ENCODE results near the gene RBM5. TPM values are rescaled to one million over a fixed set of nuclear protein-coding genes. Genes with fewer than 3 reads are reported as not detected.

RBM5 gene
- total RNA-seq, 2 donors from 2014 or later: 139 to 308 TPM

DNA sequence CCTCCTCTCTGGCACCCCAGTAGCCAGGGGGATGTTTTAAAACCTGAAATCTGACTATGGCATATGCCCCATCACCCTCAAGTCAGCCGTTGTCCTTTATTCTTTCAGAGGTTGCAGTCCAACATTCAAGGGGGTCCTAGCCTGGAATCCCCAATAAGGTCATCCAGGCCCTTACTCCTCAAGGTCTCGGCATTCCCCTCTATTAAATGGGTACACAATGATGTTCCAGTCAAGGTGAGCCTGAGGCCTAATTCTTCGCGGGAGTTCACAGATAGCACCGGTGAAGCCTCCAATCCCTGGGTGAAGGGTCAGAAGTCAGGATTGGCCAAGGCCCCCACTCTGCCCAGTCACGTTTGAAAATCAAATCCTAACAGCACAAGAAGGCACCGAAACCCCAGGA lies 58.3 kb downstream of the RBM5 start:
- 85 to 87% methylated on average over 5 to 7 of the region's 7 CpGs for WGBS, 2 donors

DNA sequence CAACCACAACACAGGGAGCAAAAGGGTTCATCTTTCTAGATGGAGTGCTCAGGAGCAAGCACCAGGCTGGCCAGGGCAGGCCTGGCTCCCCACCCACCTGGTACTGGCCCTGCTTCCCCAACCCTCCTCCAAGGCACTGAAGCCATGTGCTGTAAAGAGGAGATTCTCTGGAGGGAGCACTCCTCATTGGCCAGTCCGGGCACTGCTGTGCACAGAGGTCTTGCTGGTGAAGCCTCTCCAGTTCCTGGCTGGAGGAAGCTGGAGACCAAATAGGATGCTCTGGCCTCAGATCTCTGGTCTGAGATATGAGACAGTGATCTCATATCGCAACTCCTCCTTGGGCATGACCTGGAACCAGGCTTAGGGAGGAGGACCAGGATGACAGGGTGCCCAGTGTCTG lies 58.7 kb downstream of the RBM5 start:
- Histone ChIP-seq H3K4me1 (peaks cover 5% of the 10 kb centered on the region), H3K36me3 (replicated peaks in 1 of 2; ENCODE audit: insufficient read depth in 1 of 2, low read depth in 2 of 2) (no peaks in the 10 kb centered on the region), H3K4me3 (no peak overlapping the region), H3K27ac (no peak overlapping the region), H3K9me3 (no peaks in the 10 kb centered on the region), H3K27me3 (no peaks in the 10 kb centered on the region)
- DNase-seq: no peak
- no peak for ATAC-seq
- intact Hi-C loops (cut with DNase I): no loop called here
- 88% methylated on average over 2 of the region's 2 CpGs; no CpG with 5 or more reads in 1 of the 2 donors for WGBS, 2 donors
- no peak for TF ChIP-seq POLR2A (IDR thresholded peaks at IDR 0.05)
- TF ChIP-seq CTCF (IDR thresholded peaks at IDR 0.05): no peak

More for the DNA sequence above, 58.3 kb downstream of the RBM5 start:
- Histone ChIP-seq H3K9me3 (no peaks in the 10 kb centered on the region), H3K27ac (no peak overlapping the region), H3K27me3 (no peaks in the 10 kb centered on the region), H3K4me3 (no peak overlapping the region), H3K36me3 (replicated peaks in 1 of 2; ENCODE audit: insufficient read depth in 1 of 2, low read depth in 2 of 2) (no peaks in the 10 kb centered on the region), H3K4me1 (peaks cover 5% of the 10 kb centered on the region)
- TF ChIP-seq CTCF (IDR thresholded peaks at IDR 0.05): no peak
- intact Hi-C loops (cut with DNase I): no loop called here
- no peak for ATAC-seq
- no peak for DNase-seq

DNA sequence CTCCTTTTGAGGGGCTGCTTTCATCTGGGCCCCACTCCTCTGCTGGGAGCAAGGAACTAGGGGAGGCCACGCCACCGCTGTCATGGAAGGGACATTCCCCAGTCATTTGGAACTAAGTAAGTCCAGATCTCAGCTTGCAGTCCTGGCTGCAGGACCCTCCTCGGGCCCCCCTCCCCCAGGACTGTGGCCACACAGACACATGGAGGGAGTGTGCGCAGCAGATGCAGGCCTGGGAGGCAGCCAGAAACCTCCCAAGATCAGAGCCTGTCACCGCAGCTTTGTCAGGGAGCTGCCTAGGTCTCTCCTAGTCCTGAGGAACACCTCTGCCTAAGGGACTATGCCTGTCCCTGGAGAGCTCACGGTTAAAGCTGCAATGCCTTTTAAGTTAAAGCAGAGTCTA lies 59.1 kb downstream of the RBM5 start:
- ATAC-seq: no peak

GRCh38 chr3:50150404-50150750 lies 61.7 kb downstream of the RBM5 start:
- Histone ChIP-seq H3K4me1 (peaks cover 12% of the 10 kb centered on the region), H3K9me3 (no peaks in the 10 kb centered on the region), H3K36me3 (replicated peaks in 1 of 2; ENCODE audit: insufficient read depth in 1 of 2, low read depth in 2 of 2) (no peaks in the 10 kb centered on the region), H3K27ac (no peak overlapping the region), H3K4me3 (no peak overlapping the region), H3K27me3 (no peaks in the 10 kb centered on the region)
- no peak for DNase-seq
- TF ChIP-seq POLR2A (IDR thresholded peaks at IDR 0.05) (no peak), CTCF (IDR thresholded peaks at IDR 0.05) (no peak)
- 100% methylated on average over 1 of the region's 1 CpG for WGBS, 2 donors
- no peak for ATAC-seq
- intact Hi-C loops (cut with DNase I): no loop called here

More for the DNA sequence above, 59.1 kb downstream of the RBM5 start:
- Histone ChIP-seq H3K4me3 (no peak overlapping the region), H3K9me3 (no peaks in the 10 kb centered on the region), H3K36me3 (replicated peaks in 1 of 2; ENCODE audit: insufficient read depth in 1 of 2, low read depth in 2 of 2) (no peaks in the 10 kb centered on the region), H3K27me3 (no peaks in the 10 kb centered on the region), H3K27ac (no peak overlapping the region), H3K4me1 (peaks cover 5% of the 10 kb centered on the region)
- intact Hi-C loops (cut with DNase I): no loop called here
- TF ChIP-seq POLR2A (IDR thresholded peaks at IDR 0.05): no peak
- TF ChIP-seq CTCF (IDR thresholded peaks at IDR 0.05): no peak
- WGBS, 2 donors: 68 to 80% methylated on average over 1 to 6 of the region's 6 CpGs
- DNase-seq: no peak

GRCh38 chr3:50150863-50151686 lies 62.4 kb downstream of the RBM5 start:
- Histone ChIP-seq H3K9me3 (no peaks in the 10 kb centered on the region), H3K27ac (no peak overlapping the region), H3K4me1 (peaks cover 19% of the 10 kb centered on the region), H3K27me3 (no peaks in the 10 kb centered on the region), H3K4me3 (no peak overlapping the region), H3K36me3 (replicated peaks in 1 of 2; ENCODE audit: insufficient read depth in 1 of 2, low read depth in 2 of 2) (no peaks in the 10 kb centered on the region)
- DNase-seq (no peak), ATAC-seq (no peak)
- WGBS, 2 donors: 66 to 70% methylated on average over 9 to 18 of the region's 18 CpGs
- TF ChIP-seq CTCF (IDR thresholded peaks at IDR 0.05): no peak
- no peak for TF ChIP-seq POLR2A (IDR thresholded peaks at IDR 0.05)
- intact Hi-C loops (cut with DNase I): no loop called here
